HuH-7.5 (cell line): ENCODE measurements around the gene LAPTM5.

Source experiments
- DNase-seq: peaks from one replicate; pipeline ENCODE4 v3.0.0; 2011; ENCODE audit warnings: low spot score

LAPTM5 gene

DNA sequence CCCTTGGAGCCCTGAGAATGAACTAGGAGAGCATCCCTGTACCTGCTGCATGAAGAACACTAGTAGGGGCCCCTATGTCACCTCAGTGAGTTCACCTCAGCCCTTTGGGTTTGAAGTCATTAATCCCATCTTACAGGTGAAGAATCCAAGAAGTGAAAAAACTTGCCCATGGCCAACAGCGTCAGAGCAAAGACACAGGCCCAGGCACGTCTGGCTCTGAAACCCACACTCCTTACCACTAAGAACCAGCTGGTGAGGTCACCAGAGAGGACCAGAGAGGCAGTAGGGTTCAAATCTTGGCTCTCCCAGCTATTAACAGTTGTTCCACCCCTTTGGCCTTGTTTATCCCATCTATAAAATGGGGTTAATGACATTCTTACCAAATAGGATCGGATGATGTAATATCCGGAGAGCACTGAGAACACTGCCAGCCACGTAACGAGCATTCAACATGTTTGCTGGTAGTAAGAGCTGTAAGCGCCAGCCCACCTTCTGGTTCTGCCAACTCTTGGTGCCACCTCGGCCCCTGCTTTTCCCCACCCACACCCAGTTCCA lies 43.0 kb downstream of the LAPTM5 start:
- no peak for DNase-seq

DNA sequence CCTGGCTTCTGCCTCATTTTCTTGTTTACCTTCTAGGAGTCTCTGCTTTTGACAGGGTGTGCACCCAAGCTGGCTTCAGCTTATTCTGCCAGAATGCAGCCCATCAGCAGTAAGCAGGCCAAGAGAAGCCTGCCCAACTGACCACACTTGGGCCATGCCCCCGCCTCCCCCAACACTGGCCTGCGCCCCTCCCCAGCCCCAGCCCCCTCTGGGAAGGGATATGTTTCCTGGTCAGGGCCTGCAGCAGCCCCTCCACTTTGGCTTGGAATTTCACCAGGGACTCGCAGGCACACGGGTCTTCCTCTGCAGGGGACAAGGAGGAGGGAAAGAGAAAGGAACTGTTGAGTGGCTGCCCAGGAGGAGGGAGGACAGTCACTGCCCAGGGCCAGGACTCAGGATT lies 43.5 kb downstream of the LAPTM5 start:
- DNase-seq: no peak

DNA sequence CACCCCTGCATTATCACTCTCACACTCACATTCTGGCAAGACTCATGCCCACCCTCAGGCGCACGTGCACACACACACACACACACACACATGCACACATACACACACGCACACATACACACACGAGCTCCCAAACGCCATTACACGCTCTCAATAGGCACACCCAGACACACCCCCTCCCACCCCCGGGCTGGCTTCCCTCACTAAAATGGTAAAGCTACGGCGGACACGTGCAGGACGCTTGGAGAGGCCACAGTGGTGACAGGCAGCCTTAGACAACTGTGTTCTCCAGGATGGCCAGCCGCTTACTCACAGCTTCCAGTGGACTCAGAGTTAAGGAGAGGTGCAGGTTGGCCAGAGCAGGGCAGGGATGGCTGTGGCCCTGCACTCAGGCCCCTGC lies 44.3 kb downstream of the LAPTM5 start:
- no peak for DNase-seq

DNA sequence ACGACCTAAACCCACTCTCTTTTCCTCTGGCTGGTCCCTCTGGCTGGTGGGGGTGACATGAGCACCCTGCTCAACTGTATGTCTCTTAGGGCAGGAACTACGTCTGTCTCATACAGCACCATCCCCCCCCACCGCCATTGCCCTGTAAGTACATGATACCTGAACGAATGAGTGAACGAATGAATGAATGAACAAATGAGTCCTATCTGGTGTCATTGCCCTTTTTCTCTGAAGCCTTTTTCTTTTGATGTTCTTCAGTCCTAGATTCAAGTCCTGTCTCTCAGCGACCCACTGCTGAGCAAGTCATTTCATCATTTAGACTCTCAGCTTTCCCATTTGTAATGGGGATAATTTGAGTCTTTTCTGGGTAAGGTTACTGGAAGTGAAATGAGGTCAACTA lies 45.0 kb downstream of the LAPTM5 start:
- no peak for DNase-seq

DNA sequence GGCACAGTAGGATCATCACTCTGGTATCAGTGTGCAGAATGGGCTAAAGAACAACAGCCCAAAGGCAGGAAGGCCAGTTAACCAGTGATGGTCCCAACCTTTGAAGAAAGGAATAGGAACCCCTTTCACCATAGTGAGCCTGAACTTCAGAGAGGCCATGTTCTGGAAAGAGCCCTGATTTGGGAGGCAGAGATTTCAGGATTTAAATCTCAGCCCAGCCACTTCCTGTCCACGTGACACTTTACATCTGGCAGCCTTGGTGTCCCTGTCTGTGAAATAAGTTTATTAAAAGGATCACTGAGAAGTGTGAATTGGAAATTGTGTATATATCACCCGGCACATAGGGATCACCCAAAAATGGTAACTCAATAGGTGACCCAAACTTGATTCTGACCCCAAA lies 47.2 kb downstream of the LAPTM5 start:
- DNase-seq: no peak

DNA sequence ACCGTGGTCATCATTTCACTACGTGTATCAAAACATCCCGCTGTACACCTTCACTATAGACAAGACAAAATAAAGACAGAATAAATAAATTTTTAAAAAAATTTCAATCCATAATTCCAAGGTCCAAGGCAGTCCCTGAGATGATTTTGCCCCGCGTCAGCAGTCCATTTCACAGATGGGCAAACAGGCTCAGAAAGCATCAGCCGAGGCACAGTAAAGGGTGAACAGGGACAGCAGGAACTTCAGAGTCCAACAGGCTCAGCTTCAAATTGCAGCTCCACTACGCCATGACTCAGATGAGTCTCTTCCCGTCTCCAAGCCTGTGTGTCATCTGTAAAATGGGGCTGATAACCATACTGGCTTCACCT lies 49.2 kb downstream of the LAPTM5 start:
- no peak for DNase-seq

DNA sequence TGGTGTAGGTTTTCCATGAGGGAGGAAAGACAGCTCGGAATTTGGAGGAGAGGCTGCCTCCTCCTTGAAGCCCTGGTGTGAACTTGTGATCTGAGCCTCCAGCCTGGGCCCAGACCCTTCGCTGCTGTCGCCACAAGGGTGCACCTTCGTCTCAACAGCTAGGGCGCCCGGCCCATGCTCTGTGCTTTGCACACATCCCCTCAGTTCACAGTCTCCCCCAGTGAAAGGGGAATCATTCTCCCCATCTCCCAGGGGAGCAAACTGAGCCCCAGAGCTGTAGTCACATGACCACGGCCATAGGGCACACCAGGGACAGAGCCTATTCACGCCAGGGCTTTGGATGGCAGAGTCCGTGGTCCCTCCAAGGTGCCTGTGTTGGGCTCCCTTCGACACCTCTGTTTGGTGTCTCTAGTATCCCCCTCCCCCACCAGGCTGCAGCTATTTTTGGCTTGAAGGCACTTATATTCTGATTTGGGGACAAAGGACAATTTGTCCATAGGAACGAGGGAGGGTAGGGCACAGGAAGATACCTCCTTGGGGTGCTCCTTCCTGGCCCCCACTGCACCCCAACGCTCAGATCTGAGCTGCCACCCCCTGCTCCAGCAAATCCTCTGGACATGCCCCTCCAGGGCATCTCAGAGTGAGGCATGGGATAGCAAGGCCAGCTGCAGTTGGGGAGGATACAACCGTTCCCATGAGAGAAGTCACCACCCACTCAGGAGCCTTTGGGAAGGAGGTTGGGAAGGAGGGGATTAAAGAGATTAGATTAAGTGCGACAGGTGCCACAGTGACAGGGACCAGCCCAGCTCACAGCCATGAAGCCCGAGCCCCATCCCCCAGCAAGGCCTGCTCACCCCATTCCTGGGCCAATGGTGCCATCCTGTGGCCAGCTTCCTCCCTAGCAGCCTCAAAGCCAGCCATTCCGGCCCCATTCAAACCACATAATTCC lies 49.9 kb downstream of the LAPTM5 start:
- DNase-seq: peak; percentile 80

DNA sequence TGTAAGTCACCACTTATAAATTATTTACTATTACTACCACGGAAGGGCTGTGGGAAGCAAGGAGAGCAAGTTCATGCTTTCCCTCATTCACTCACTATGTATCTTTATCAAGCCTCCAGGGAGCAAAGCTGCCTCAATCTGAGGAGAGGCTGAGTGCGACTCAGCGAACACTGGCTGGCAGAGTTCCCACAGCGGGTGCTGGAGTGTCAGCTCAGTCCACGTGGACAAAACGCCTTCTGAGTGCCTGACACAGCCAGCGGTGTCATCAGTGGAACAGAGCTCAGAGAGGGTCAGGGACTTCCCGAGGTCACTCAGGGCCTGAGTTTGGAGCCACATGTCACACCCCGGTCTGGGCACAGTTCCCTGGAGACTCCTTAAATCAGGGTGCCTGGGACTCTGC lies 51.0 kb downstream of the LAPTM5 start:
- DNase-seq: no peak

DNA sequence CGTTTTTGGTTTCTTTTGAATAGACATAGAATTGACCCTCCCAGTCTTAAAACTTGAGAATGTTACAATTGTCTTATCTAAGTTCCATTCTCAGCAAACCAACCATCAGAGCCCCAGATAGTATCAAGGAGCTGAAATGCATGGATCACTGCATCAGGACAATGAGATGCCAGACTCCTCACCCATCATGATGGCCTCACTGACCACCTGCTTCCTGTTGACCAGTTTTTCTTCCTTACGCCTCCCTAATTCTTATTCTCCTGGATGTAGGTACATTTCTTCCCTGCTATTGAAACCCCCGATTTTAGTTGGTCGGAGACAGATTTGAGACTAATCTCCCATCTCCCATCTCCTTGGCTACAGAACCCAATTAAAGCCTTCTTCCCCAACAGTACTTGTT lies 51.9 kb downstream of the LAPTM5 start:
- no peak for DNase-seq

DNA sequence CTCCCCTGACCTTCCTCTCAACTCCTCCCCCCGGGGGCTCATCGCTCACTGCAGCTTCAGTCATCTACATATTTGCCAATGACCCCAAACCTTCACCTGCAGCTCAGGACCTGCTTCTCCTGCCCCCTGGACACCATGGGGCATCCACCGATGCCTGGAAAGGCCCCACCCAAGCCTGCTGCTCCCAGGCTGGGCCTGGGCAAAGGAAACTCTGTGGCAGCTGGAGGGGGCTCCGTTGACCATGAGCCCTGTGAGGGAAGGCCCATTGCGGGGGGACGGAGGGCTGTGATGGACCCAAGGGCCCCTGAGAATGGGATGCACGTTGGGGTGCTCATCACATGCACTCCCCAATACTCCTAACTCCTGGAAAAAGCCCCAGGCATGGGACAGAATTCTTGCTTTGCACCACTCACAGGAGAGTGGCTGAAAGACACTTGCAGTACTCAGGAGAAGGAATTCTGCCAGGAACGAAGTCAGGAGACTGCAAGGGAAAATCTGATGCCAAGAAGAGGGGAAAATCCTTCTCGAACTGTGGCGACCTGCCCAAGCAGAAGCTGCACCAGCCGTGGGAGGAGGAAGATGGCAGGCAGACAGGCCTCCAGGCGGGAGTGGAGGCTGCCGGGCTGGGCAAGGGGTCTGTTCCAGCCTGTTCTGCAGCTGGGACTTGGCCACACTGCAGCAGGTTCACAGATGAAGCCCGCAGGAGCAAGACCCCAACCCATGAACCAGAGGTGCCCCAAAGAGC lies 52.6 kb downstream of the LAPTM5 start:
- DNase-seq: no peak

DNA sequence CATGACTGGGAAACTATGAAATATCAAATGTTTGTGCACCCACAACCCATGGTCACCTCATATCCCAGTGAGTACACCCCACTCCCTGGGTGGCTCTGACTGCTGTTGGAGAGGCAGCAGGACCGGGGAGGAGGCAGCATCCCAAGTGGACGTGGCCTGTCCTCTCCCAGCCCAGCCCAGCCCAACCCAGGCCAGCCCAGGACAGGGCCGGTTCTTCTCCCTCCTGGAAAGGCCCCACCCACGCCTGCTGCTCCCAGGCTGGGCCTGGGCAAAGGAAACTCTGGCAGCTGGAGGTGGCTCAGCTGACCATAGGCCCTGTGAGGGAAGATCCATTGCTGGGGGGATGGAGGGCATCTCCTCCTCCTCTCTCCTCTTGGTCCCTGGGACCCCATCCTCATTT lies 53.3 kb downstream of the LAPTM5 start:
- no peak for DNase-seq

DNA sequence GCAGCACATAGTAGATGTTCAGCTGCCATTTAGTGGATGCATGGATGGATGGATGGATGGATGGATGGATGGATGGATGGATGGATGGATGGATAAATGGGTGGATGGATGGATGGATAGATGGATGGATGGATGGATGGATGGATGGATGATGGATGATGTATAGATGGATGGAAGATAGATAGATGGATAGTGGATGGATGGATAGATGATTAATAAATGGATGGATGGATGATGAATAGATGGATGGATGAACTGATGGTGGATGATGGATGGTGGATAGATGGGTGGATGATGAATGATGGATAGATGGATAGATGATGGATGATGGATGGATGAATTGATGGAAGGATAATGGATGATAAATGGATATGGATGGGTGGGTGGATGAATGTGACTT lies 54.8 kb downstream of the LAPTM5 start:
- no peak for DNase-seq

DNA sequence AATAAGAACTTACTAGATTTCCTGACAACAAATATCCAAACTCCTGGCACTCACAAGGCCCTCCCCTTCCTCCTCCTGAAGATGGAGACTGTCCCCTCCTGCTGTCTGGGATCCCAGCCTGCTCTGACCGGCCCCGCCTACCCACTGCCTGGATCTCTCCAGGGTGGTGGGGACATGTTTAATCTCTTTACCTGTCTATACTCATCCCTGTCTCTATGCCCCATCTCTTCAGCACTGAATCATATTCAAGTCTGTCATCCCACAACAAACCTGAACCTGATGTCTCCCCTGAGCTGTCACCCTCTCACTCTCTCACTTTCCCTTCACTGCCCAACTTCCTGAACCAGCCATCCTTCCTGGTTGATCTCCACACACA lies 56.3 kb downstream of the LAPTM5 start:
- DNase-seq: no peak

DNA sequence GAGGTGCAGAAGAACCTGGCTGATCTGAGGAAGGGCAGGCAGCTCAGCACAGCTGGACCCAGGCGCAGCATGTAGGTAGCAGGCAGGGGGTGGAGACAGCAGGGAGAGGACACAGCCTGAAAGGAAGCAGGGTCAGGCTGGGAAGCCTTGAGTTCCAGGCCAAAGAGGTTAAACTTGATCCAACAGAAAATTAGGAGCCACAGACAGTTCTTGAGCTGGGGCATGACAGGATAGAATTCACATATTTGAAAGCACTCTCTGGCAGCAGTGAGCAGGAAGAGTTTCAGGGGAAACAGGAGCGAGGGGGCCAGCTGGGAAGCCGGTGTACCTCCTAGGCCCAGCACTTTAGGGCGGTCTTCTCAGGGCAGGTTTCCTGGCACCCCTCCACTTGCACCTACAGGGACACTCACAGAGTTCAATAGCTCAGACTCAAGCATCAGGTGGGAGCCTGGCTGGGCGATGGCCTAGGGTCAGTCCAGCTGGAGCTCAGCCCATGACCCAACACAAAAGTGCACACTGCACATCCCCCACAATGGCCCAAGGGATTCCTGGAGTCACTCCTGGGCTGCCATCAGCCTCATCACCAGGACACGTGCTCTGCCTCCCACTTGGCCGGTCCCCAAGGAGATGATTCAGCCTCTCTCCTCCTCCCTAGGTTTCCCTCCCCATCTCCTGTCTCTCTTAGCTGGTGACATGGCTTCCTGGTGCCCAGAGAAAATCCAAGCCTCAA lies 56.9 kb downstream of the LAPTM5 start:
- DNase-seq: no peak

DNA sequence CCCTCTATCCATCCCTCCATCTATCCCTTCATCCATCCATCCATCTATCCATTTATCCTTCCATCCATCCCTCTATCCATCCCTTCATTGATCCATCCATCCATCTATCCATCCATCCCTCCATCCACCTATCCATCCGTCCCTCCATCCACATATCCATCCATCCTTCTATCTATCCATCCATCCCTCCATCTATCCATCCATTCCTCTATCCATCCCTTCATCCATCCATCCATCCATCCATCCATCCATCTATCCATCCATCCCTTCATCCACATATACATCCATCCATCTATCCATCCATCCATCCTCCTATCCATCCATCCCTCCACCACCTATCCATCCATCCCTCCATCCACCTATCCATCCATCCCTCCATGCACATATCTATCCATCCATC lies 57.8 kb downstream of the LAPTM5 start:
- no peak for DNase-seq

DNA sequence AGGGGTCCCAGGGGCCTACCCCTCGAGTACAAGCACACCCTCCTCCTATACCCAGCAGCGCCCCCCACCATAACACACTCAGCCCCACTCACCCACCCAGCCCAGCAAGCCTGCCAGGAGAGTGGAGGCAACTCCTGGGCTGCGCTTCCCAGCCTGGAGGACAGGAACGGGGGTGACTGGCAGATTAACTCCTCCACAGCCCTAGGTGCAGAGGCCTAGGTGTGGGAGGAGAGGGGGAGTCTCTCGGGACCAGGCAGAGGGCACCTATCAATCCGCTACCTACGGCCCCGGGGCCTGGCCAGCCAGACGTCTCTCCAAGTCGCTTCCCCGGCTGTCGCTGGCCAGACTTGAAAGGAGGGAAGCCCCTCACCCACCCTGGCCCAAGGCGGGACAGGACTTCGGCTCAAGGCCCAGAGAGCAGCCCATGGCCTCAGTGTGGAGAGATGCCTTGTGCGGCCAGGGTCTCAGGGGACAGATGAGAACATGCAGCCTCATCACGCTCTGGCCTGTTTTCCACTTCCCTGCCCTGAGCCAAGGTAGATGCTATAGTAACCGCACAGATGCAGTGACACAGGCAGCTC lies 59.1 kb downstream of the LAPTM5 start:
- no peak for DNase-seq

DNA sequence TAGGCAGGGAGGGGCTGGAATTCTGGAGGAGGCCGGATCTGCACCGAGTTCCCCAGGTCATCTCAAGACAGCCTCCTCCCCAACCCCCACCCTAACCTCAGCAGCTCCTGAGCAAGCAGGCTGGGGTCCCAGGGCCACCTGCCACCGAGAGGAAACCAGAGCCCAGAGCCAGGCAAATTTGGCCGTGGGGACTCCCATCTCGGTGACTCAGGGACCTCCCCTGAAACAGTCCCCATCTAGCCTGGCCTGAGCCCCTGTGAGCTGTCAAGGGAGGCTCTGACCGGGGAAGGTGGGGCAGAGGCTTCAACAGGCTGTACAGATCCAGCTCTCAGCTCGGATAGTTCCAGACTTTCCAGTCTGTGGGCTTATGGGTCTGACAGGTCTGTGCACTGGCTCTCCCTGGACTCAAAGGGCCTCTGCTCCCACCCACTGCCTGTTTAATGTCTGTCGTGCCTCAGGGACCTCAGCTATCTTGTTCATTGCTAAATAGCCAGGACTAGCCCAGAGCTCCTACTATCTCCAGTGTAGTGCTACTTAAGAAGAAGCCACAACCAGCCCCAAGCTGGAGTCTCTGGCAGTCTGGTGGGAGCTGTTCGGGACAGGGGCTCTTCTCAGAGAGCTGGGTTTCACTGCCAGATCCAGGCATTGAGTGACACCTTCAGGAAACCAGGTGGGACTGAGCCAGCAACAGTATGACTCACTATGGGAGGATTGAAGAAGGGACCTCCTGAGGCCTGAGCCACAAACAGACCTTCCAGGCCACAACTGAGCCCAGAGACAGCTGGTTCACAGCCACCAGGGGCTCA lies 59.8 kb downstream of the LAPTM5 start:
- no peak for DNase-seq

DNA sequence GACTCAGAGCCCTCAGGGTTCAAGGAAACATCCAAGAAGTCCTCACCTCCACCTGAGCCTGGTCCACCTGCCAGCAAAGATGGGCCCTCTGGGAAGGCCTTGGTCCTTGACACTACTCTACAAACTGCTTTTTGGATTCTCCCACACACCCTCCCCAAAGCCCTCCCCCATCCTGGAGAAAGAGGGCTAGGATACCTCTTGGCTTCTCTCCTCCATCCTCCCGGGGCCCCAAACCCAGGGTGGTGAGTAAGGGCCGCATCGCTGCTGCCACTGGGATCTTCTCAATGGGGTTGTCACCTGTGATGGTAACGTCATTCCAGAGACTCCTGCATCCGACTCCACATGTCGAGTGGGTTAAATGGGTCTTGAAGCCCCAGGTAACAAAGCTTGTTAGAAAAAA lies 60.7 kb downstream of the LAPTM5 start:
- DNase-seq: no peak

DNA sequence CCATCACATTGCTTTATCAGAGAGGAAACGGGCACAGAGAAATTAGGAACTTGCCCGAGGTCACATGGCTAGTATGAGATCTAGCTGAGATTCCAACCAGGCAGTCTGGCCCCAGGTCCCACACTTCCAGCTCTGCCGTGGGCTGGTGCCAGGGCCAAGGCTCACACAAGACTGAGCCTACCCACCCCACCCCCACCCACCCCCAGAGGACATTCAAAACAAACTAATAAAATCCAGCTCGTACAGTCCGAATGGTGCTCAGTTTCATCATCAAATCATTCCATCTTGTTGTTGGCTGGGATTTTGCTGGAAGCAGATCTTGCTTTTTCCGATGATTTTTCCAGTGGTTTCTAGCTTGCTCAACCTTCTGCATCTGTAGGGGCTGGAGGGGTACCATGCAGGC lies 62.1 kb downstream of the LAPTM5 start:
- DNase-seq: no peak

DNA sequence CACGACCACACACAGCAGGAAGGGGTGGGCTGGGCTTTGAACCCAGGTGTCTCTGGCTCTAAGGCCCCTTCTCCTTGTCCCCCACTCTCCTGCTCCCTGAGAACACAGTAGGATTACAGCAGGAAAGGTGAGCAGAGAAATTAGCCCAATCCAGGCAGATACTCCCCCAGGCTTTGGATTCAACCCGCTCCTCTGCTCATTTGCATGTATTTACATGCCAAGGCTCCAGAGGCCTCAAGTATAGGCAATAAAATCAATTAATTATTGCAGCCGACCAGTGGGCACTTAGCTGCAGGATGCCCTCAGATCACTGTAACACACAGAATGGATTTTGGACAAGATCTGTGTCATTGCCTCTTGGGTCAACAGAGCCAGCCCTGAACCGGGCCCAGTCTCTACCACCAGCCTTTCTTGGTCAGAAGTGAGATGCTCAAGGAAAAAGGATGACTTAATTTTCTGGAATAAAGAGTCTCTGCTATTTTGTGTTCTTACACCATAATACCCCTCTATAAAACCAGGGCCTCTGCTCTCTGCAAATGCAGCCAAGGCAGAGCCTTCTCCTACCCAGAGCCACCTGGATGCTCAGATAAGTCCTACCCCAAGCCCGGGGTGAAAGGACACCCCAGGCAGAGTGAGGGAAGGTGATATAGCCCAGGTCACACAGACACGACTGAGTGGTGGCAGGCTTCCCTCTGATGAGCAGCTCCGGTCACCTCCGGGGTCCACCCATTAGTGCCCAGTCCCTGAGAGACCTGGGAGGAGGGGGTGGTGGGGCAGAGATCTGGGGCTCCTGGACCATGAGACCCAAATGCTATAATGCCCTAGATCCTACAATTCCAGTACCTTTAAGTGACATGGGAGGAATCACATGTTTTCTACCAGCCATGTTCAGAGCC lies 63.0 kb downstream of the LAPTM5 start:
- no peak for DNase-seq
